PC-9 (cell line): ENCODE measurements around the gene NDUFV3. TPM values are rescaled to one million over a fixed set of nuclear protein-coding genes. Genes with fewer than 3 reads are reported as not detected.
"Not testable (repeated sequence)": the region's sequence is repeated elsewhere in the genome, so short reads cannot be mapped to it uniquely, and the experiment has no call there.

Experiments
- BruUV-seq: library from RNA; stranded (reverse); fragments of 400-500 nt; replicated peaks from 2 replicates; lab custom pipeline; 2021; lab: Mats Ljungman, UMichigan
- CTCF ChIA-PET: fragments of 300-600 bp; sonication (Branson Sonifier 250); formaldehyde crosslinking; loops from one replicate; lab custom pipeline; 2022; ENCODE audit warnings: antibody characterized with exemption; lab: Charles Lee
- POLR2A ChIA-PET: fragments of 300-600 bp; sonication (Branson Sonifier 250); formaldehyde crosslinking; loops from one replicate; lab custom pipeline; 2022; ENCODE audit warnings: antibody characterized with exemption; ENCODE audit not compliant: unreplicated experiment; lab: Charles Lee
- DNase-seq, 2 experiments: peaks; one replicate each; pipeline versions ENCODE4 v3.0.0 to v3.0.0-alpha.2; 2015 to 2022; ENCODE audit warnings: mixed read lengths in 1 of 2
- H2AFZ ChIP-seq: fragments of 200-600 bp; sonication (generic); 2 replicates; pipeline ENCODE4 v1.8.1; 2017; ENCODE audit warnings: antibody characterized with exemption
- H3F3A ChIP-seq: fragments of 200-600 bp; sonication (generic); 2 replicates; pipeline ENCODE4 v1.8.1; 2017; ENCODE audit warnings: antibody characterized with exemption, mild to moderate bottlenecking, low read depth; ENCODE audit not compliant: insufficient read depth
- H3K27ac ChIP-seq: fragments of 200-600 bp; sonication (generic); 2 replicates; pipeline ENCODE4 v1.6.1; 2016; ENCODE audit warnings: mixed run types
- H3K27me3 ChIP-seq: fragments of 200-600 bp; sonication (generic); 2 replicates; pipeline ENCODE4 v1.6.1; 2016; ENCODE audit warnings: low read depth, mixed run types; ENCODE audit not compliant: insufficient read depth
- H3K36me3 ChIP-seq: fragments of 200-600 bp; sonication (generic); 2 replicates; pipeline ENCODE4 v1.6.1; 2016; ENCODE audit warnings: low read depth, mixed run types
- H3K4me1 ChIP-seq: fragments of 200-600 bp; sonication (generic); replicated peaks from 2 replicates; pipeline ENCODE4 v1.6.1; 2016; ENCODE audit warnings: mixed run types; ENCODE audit not compliant: insufficient read depth
- H3K4me2 ChIP-seq: fragments of 200-600 bp; sonication (generic); 2 replicates; pipeline ENCODE4 v1.6.1; 2017; ENCODE audit warnings: mixed run types
- H3K4me3 ChIP-seq: fragments of 200-600 bp; sonication (generic); 2 replicates; pipeline ENCODE4 v1.6.1; 2016; ENCODE audit warnings: mixed run types
- H3K79me2 ChIP-seq: fragments of 200-600 bp; sonication (generic); 2 replicates; pipeline ENCODE4 v1.6.1; 2017; ENCODE audit warnings: low read depth, mixed run types
- H3K9me2 ChIP-seq: fragments of 200-600 bp; sonication (generic); 2 replicates; pipeline ENCODE4 v1.8.1; 2017; ENCODE audit warnings: mild to moderate bottlenecking; ENCODE audit not compliant: insufficient read depth
- H3K9me3 ChIP-seq: fragments of 200-600 bp; sonication (generic); 2 replicates; pipeline ENCODE4 v1.8.1; 2016; ENCODE audit warnings: low read depth; ENCODE audit not compliant: insufficient read depth
- H4K20me1 ChIP-seq: fragments of 200-600 bp; sonication (generic); 2 replicates; pipeline ENCODE4 v1.8.1; 2017; ENCODE audit not compliant: insufficient read depth
- CTCF ChIP-seq: fragments of 200-600 bp; sonication (generic); conservative IDR thresholded peaks from 2 replicates; pipeline ENCODE4 v1.6.1; 2017; ENCODE audit warnings: mixed run types, antibody characterized with exemption, mild to moderate bottlenecking, moderate library complexity
- EZH2 ChIP-seq: fragments of 200-600 bp; sonication (generic); IDR thresholded peaks from 2 replicates; pipeline ENCODE4 v1.8.0; 2017; ENCODE audit warnings: antibody characterized with exemption, low read depth
- intact Hi-C: fragments of 100-400 bp; cut with micrococcal nuclease; formaldehyde crosslinking; loops from one replicate; pipeline ENCODE4 v1.10.0; 2022; ENCODE audit not compliant: unreplicated experiment
- total RNA-seq: library from RNA; stranded (reverse); gene quantifications from 2 replicates; pipeline ENCODE4 v1.2.3, GENCODE V29; 2021

Gene NDUFV3
- total RNA-seq, 1 experiment from 2014 or later: 20.7 TPM

GRCh38 chr21:42847726-42848125 is 45.4 kb upstream of the NDUFV3 start:
- no peaks in the 10 kb centered on the region for H3K27me3 ChIP-seq
- no peak for DNase-seq
- ChIA-PET POLR2A (no interaction called here), CTCF (no interaction called here)
- no peak overlapping the region for H3K4me3 ChIP-seq
- H3K4me2 ChIP-seq: no peak overlapping the region
- no peaks in the 10 kb centered on the region for H3K36me3 ChIP-seq
- no peak overlapping the region for H2AFZ ChIP-seq
- H3K9me2 ChIP-seq: no peaks in the 10 kb centered on the region
- TF ChIP-seq CTCF (no peak), EZH2 (no peak)
- H3K27ac ChIP-seq: no peak overlapping the region
- no peaks in the 10 kb centered on the region for H3K79me2 ChIP-seq
- H3K4me1 ChIP-seq: no peaks in the 10 kb centered on the region
- BruUV-seq: no TSS peak
- H4K20me1 ChIP-seq: peaks cover 15% of the 10 kb centered on the region
- no peaks in the 10 kb centered on the region for H3K9me3 ChIP-seq
- no peaks in the 10 kb centered on the region for H3F3A ChIP-seq
- intact Hi-C loops: no loop called here

- H3K27me3 ChIP-seq, H3K4me2 ChIP-seq, H3K9me3 ChIP-seq, DNase-seq, H3K4me3 ChIP-seq, CTCF ChIA-PET, H3F3A ChIP-seq, H3K27ac ChIP-seq, intact Hi-C loops, H3K79me2 ChIP-seq, H2AFZ ChIP-seq, BruUV-seq, H3K4me1 ChIP-seq, POLR2A ChIA-PET, H3K9me2 ChIP-seq, H3K36me3 ChIP-seq: not testable (repeated sequence)
- peaks cover 15% of the 10 kb centered on the region for H4K20me1 ChIP-seq
Observed at GRCh38 chr21:42848144-42848931, 44.8 kb upstream of the NDUFV3 start.

GRCh38 chr21:42848932-42849758 is 44.0 kb upstream of the NDUFV3 start:
- H3K4me1 ChIP-seq: no peaks in the 10 kb centered on the region
- H3K9me2 ChIP-seq: no peaks in the 10 kb centered on the region
- ChIA-PET POLR2A (no interaction called here), CTCF (no interaction called here)
- intact Hi-C loops: no loop called here
- TF ChIP-seq CTCF: no peak
- H2AFZ ChIP-seq: no peak overlapping the region
- H3K36me3 ChIP-seq: no peaks in the 10 kb centered on the region
- no peaks in the 10 kb centered on the region for H3K9me3 ChIP-seq
- H3F3A ChIP-seq: no peaks in the 10 kb centered on the region
- H3K79me2 ChIP-seq: no peaks in the 10 kb centered on the region
- H4K20me1 ChIP-seq: peaks cover 10% of the 10 kb centered on the region
- H3K4me2 ChIP-seq: no peak overlapping the region
- no peak overlapping the region for H3K4me3 ChIP-seq
- H3K27me3 ChIP-seq: no peaks in the 10 kb centered on the region
- BruUV-seq: no TSS peak
- H3K27ac ChIP-seq: no peak overlapping the region
- DNase-seq: no peak
